Fibroblast of lung (primary cell): ENCODE measurements around the gene SLC45A1. TPM values are rescaled to one million over a fixed set of nuclear protein-coding genes. Genes with fewer than 3 reads are reported as not detected.

ENCODE experiments used
- DNase-seq, 2 donors: peaks; one replicate each; pipeline versions ENCODE4 v3.0.0 to v3.0.0-alpha.2; 2010; ENCODE audit warnings: low read depth in 2 of 2
- H2AFZ ChIP-seq: 2 replicates; pipeline ENCODE4 v1.5.1; 2012; ENCODE audit warnings: low read length, control low read depth, inconsistent platforms
- H3K27ac ChIP-seq: 2 replicates; pipeline ENCODE4 v1.5.1; 2011; ENCODE audit warnings: low read length, control low read depth; ENCODE audit not compliant: insufficient read depth
- H3K27me3 ChIP-seq: 2 replicates; pipeline ENCODE4 v1.5.1; 2011; ENCODE audit warnings: mild to moderate bottlenecking, low read length; ENCODE audit not compliant: control insufficient read depth, insufficient read depth
- H3K36me3 ChIP-seq: 2 replicates; pipeline ENCODE4 v1.5.1; 2011; ENCODE audit warnings: low read length; ENCODE audit not compliant: control insufficient read depth, insufficient read depth
- H3K4me1 ChIP-seq: 2 replicates; pipeline ENCODE4 v1.5.1; 2011; ENCODE audit warnings: low read length; ENCODE audit not compliant: control insufficient read depth, insufficient read depth; ENCODE audit errors: extremely low read depth
- H3K4me2 ChIP-seq: 2 replicates; pipeline ENCODE4 v1.5.1; 2011; ENCODE audit warnings: low read length, control low read depth; ENCODE audit not compliant: insufficient read depth; ENCODE audit errors: extremely low read depth
- H3K4me3 ChIP-seq, 4 experiments: fragments of 200-600 bp in 1 of 4; sonication (generic) in 1 of 4; replicated peaks in 1 of 4; 2 replicates each; pipeline ENCODE4 v1.5.1; 2011 to 2016; ENCODE audit warnings: low read length in 4 of 4, low read depth in 3 of 4, mild to moderate bottlenecking in 3 of 4, control low read depth in 2 of 4, inconsistent platforms in 1 of 4, mixed read lengths in 1 of 4; ENCODE audit not compliant: insufficient read depth in 1 of 4; ENCODE audit errors: control extremely low read depth in 1 of 4
- H3K79me2 ChIP-seq: 2 replicates; pipeline ENCODE4 v1.5.1; 2012; ENCODE audit warnings: mild to moderate bottlenecking, low read length, inconsistent platforms; ENCODE audit not compliant: control insufficient read depth, insufficient read depth
- H3K9ac ChIP-seq: 2 replicates; pipeline ENCODE4 v1.5.1; 2011; ENCODE audit warnings: mild to moderate bottlenecking, low read length, control low read depth; ENCODE audit not compliant: insufficient read depth
- H3K9me3 ChIP-seq: 2 replicates; pipeline ENCODE4 v1.5.1; 2012; ENCODE audit warnings: low read depth, low read length; ENCODE audit not compliant: control insufficient read depth, insufficient read depth
- H4K20me1 ChIP-seq: 2 replicates; pipeline ENCODE4 v1.5.1; 2011; ENCODE audit warnings: low read length; ENCODE audit not compliant: control insufficient read depth, insufficient read depth; ENCODE audit errors: extremely low read depth
- CTCF ChIP-seq, 2 donors: IDR thresholded peaks in 1 of 2; conservative IDR thresholded peaks in 1 of 2; 1 replicate in 1 of 2; 2 replicates in 1 of 2; pipeline ENCODE4 v1.5.1; 2011 to 2012; ENCODE audit warnings: low read length in 2 of 2, control low read depth in 1 of 2, inconsistent platforms in 1 of 2, low read depth in 1 of 2, mild to moderate bottlenecking in 1 of 2
- EZH2 ChIP-seq: IDR thresholded peaks from 2 replicates; pipeline ENCODE4 v1.5.1; 2012; ENCODE audit warnings: low read length, control low read depth, mild to moderate bottlenecking; ENCODE audit errors: missing control alignments
- polyA plus RNA-seq, 2 donors: library from polyadenylated mRNA; depleted of rRNA in 1 of 2; stranded (reverse) in 1 of 2; unstranded in 1 of 2; fragments of >200 nt; gene quantifications; 2 replicates each; pipeline ENCODE4 v1.2.1, GENCODE V29; 2011 to 2012; ENCODE audit warnings: missing spikeins in 1 of 2
- total RNA-seq: library from RNA; depleted of rRNA; stranded (reverse); fragments of >200 nt; gene quantifications from 2 replicates; pipeline ENCODE4 v1.2.1, GENCODE V29; 2014

SLC45A1 gene
- total and polyA plus RNA-seq, 2 donors (not counting 1 experiment from before 2014, with no cell fraction given), result 2.1 to 2.6 TPM

DNA sequence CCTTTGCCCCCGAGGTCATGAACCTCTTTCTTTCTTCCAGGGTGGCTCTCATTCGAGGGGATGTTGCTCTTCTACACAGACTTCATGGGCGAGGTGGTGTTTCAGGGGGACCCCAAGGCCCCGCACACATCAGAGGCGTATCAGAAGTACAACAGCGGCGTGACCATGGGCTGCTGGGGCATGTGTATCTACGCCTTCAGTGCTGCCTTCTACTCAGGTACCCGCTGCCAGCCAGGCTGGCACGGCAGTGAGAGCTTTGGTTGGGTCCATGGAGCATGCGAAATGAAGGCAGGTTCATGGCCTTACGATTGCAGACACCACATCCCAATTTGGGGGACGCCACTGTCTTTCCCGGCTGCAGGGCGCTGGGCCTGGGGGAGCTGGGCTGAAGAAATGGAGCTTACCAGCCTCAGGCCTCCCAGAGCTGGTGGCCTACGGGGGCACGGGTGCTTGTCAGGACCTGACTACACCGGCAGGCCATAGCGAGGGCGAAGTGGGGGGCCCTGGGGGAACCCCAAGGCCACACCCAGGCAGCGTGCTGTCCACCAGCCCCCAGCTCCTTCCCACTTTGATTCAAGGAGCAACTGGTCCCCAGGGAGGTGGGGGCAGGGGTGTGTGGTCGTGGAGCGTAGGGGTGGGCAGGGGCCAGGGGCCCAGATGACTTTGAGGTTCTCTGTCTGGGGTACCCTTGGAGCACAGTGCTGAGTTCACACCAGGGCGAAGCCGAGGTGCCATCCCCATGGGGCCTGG lies 20.0 kb downstream of the SLC45A1 start:
- no peaks in the 10 kb centered on the region for H3K36me3 ChIP-seq
- H3K27me3 ChIP-seq, result no peaks in the 10 kb centered on the region
- no peak overlapping the region for H2AFZ ChIP-seq
- no peaks in the 10 kb centered on the region for H4K20me1 ChIP-seq
- no peak for TF ChIP-seq EZH2
- no peak for TF ChIP-seq CTCF (conservative IDR thresholded peaks at IDR 0.05 in 1 of 2, IDR thresholded peaks at IDR 0.05 in 1 of 2; ENCODE audit: low read depth in 1 of 2, low read length in 2 of 2)
- no peak overlapping the region for H3K4me2 ChIP-seq
- no peaks in the 10 kb centered on the region for H3K9me3 ChIP-seq
- no peak overlapping the region for H3K27ac ChIP-seq
- no peak overlapping the region for H3K4me3 ChIP-seq
- H3K9ac ChIP-seq, result no peak overlapping the region
- no peaks in the 10 kb centered on the region for H3K79me2 ChIP-seq
- peaks cover 5% of the 10 kb centered on the region for H3K4me1 ChIP-seq
- DNase-seq, result no peak

- peaks cover 10% of the 10 kb centered on the region for H3K4me1 ChIP-seq
- DNase-seq, result no peak
- no peaks in the 10 kb centered on the region for H3K9me3 ChIP-seq
- H3K4me2 ChIP-seq, result no peak overlapping the region
- no peaks in the 10 kb centered on the region for H4K20me1 ChIP-seq
- no peak overlapping the region for H3K4me3 ChIP-seq
- H3K79me2 ChIP-seq, result no peaks in the 10 kb centered on the region
- no peaks in the 10 kb centered on the region for H3K27me3 ChIP-seq
- H2AFZ ChIP-seq, result no peak overlapping the region
- no peak overlapping the region for H3K9ac ChIP-seq
- TF ChIP-seq EZH2, result no peak
- no peak for TF ChIP-seq CTCF (conservative IDR thresholded peaks at IDR 0.05 in 1 of 2, IDR thresholded peaks at IDR 0.05 in 1 of 2; ENCODE audit: low read depth in 1 of 2, low read length in 2 of 2)
- no peak overlapping the region for H3K27ac ChIP-seq
- H3K36me3 ChIP-seq, result no peaks in the 10 kb centered on the region
Observed at GRCh38 chr1:8338526-8339202, 20.8 kb downstream of the SLC45A1 start.

DNA sequence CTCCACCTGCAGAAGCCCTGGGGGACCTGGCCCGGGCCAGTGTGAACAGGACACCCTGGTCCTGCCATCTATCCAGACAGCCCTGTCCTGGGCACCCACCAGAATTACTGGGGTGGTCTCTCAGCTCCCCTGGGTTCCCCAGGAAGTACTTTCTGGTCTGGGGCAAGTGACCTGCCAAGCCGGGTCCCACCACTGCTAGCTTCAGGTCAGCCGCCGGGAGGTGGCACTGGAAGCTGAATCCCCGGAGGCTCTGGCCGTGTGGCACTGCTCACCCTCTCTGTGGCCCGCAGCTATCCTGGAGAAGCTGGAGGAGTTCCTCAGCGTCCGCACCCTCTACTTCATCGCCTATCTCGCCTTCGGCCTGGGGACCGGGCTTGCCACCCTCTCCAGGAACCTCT lies 21.3 kb downstream of the SLC45A1 start:
- H3K79me2 ChIP-seq, result no peaks in the 10 kb centered on the region
- TF ChIP-seq CTCF (conservative IDR thresholded peaks at IDR 0.05 in 1 of 2, IDR thresholded peaks at IDR 0.05 in 1 of 2; ENCODE audit: low read depth in 1 of 2, low read length in 2 of 2) (no peak), EZH2 (no peak)

More for the DNA sequence above, 21.3 kb downstream of the SLC45A1 start:
- DNase-seq, result no peak
- H3K4me2 ChIP-seq, result no peak overlapping the region
- no peak overlapping the region for H3K4me3 ChIP-seq
- H3K36me3 ChIP-seq, result no peaks in the 10 kb centered on the region
- H2AFZ ChIP-seq, result no peak overlapping the region
- no peaks in the 10 kb centered on the region for H3K27me3 ChIP-seq
- H4K20me1 ChIP-seq, result no peaks in the 10 kb centered on the region
- no peak overlapping the region for H3K27ac ChIP-seq
- no peak overlapping the region for H3K9ac ChIP-seq
- peaks cover 13% of the 10 kb centered on the region for H3K4me1 ChIP-seq
- H3K9me3 ChIP-seq, result no peaks in the 10 kb centered on the region
